ENCODE measurements around the gene WDR72. TPM values are rescaled to one million over a fixed set of nuclear protein-coding genes. Genes with fewer than 3 reads are reported as not detected.

The WDR72 gene
- total RNA-seq, 2 donors from 2014 or later, result 4.1 to 12.2 TPM

- WGBS, 2 experiments (ENCODE audit: insufficient coverage in 1 of 2, insufficient read length in 1 of 2), result 90 to 98% methylated on average over 2 of the region's 3 CpGs
Observed at GRCh38 chr15:53569751-53570480, 189.5 kb downstream of the WDR72 start.

GRCh38 chr15:53566912-53567311, 192.6 kb downstream of the WDR72 start:
- TF ChIP-seq CTCF (conservative IDR thresholded peaks at IDR 0.05), result no peak
- H3K4me1 Mint-ChIP-seq, result no peaks in the 10 kb centered on the region
- H3K27me3 ChIP-seq (ENCODE audit: control insufficient read depth, insufficient read depth, low read length, poor library complexity, severe bottlenecking), result no peaks in the 10 kb centered on the region
- no peak overlapping the region for H3K27ac ChIP-seq (ENCODE audit: low read depth, low read length)
- H3K4me3 ChIP-seq (ENCODE audit: low read length), result no peak overlapping the region
- WGBS, 2 experiments (ENCODE audit: insufficient coverage in 1 of 2, insufficient read length in 1 of 2), result 96 to 100% methylated on average over 2 to 4 of the region's 4 CpGs
- H3K36me3 Mint-ChIP-seq (ENCODE audit: low read depth), result peaks cover 7% of the 10 kb centered on the region
- H3K36me3 ChIP-seq (ENCODE audit: control insufficient read depth, insufficient read depth, low read length), result no peaks in the 10 kb centered on the region
- H3K9me3 ChIP-seq (ENCODE audit: control insufficient read depth, low read length), result no peaks in the 10 kb centered on the region
- no peak for DNase-seq
- H3K4me3 Mint-ChIP-seq, result no peak overlapping the region
- H3K27ac Mint-ChIP-seq, result no peak overlapping the region
- no peak overlapping the region for H3K9ac ChIP-seq (ENCODE audit: extremely low read depth, low read length, poor library complexity, severe bottlenecking)
- no peaks in the 10 kb centered on the region for H3K4me1 ChIP-seq (ENCODE audit: control insufficient read depth, insufficient read depth, low read length)
- peaks cover 3% of the 10 kb centered on the region for H3K9me3 Mint-ChIP-seq
- no peaks in the 10 kb centered on the region for H3K27me3 Mint-ChIP-seq (ENCODE audit: insufficient read depth)

More at GRCh38 chr15:53569751-53570480, 189.5 kb downstream of the WDR72 start:
- no peak overlapping the region for H3K9ac ChIP-seq (ENCODE audit: extremely low read depth, low read length, poor library complexity, severe bottlenecking)
- no peak overlapping the region for H3K4me3 ChIP-seq (ENCODE audit: low read length)
- H3K27ac Mint-ChIP-seq, result no peak overlapping the region
- H3K27me3 Mint-ChIP-seq (ENCODE audit: insufficient read depth), result no peaks in the 10 kb centered on the region
- no peaks in the 10 kb centered on the region for H3K4me1 ChIP-seq (ENCODE audit: control insufficient read depth, insufficient read depth, low read length)
- no peak for DNase-seq
- H3K4me1 Mint-ChIP-seq, result no peaks in the 10 kb centered on the region
- no peak overlapping the region for H3K4me3 Mint-ChIP-seq
- peaks cover 3% of the 10 kb centered on the region for H3K9me3 Mint-ChIP-seq
- H3K9me3 ChIP-seq (ENCODE audit: control insufficient read depth, low read length), result no peaks in the 10 kb centered on the region
- peaks cover 7% of the 10 kb centered on the region for H3K36me3 Mint-ChIP-seq (ENCODE audit: low read depth)
- H3K27ac ChIP-seq (ENCODE audit: low read depth, low read length), result no peak overlapping the region
- no peaks in the 10 kb centered on the region for H3K27me3 ChIP-seq (ENCODE audit: control insufficient read depth, insufficient read depth, low read length, poor library complexity, severe bottlenecking)
- no peak for TF ChIP-seq CTCF (conservative IDR thresholded peaks at IDR 0.05)
- no peaks in the 10 kb centered on the region for H3K36me3 ChIP-seq (ENCODE audit: control insufficient read depth, insufficient read depth, low read length)

- Mint-ChIP-seq H3K27me3 (ENCODE audit: insufficient read depth) (no peaks in the 10 kb centered on the region), H3K9me3 (peaks cover 3% of the 10 kb centered on the region), H3K36me3 (ENCODE audit: low read depth) (peaks cover 4% of the 10 kb centered on the region), H3K4me1 (no peaks in the 10 kb centered on the region), H3K4me3 (no peak overlapping the region), H3K27ac (no peak overlapping the region)
- Histone ChIP-seq H3K36me3 (ENCODE audit: control insufficient read depth, insufficient read depth, low read length) (no peaks in the 10 kb centered on the region), H3K4me3 (ENCODE audit: low read length) (no peak overlapping the region), H3K9ac (ENCODE audit: extremely low read depth, low read length, poor library complexity, severe bottlenecking) (no peak overlapping the region), H3K27ac (ENCODE audit: low read depth, low read length) (no peak overlapping the region), H3K9me3 (ENCODE audit: control insufficient read depth, low read length) (no peaks in the 10 kb centered on the region), H3K27me3 (ENCODE audit: control insufficient read depth, insufficient read depth, low read length, poor library complexity, severe bottlenecking) (no peaks in the 10 kb centered on the region), H3K4me1 (ENCODE audit: control insufficient read depth, insufficient read depth, low read length) (no peaks in the 10 kb centered on the region)
- no peak for DNase-seq
- no peak for TF ChIP-seq CTCF (conservative IDR thresholded peaks at IDR 0.05)
- WGBS, 2 experiments (ENCODE audit: insufficient coverage in 1 of 2, insufficient read length in 1 of 2), result 83 to 88% methylated on average over 1 to 4 of the region's 4 CpGs
Observed at GRCh38 chr15:53565721-53566120, 193.7 kb downstream of the WDR72 start.

All from endodermal cell (in vitro differentiated cells).